Vagina (tissue), 2 donors: ENCODE data around the gene TMBIM6. TPM values are rescaled to one million over a fixed set of nuclear protein-coding genes. Genes with fewer than 3 reads are reported as not detected.

ENCODE experiments used
- DNase-seq, 2 donors: peaks; one replicate each; pipeline ENCODE4 v3.0.0-alpha.2; 2017; ENCODE audit errors: extremely low spot score in 2 of 2
- H3K27ac ChIP-seq: fragments of 200-600 bp; sonication (generic); one replicate; pipeline ENCODE4 v1.5.1; 2019
- H3K27me3 ChIP-seq: fragments of 200-600 bp; sonication (generic); one replicate; pipeline ENCODE4 v1.5.1; 2019
- H3K36me3 ChIP-seq, 2 donors: fragments of 200-600 bp; sonication (generic); one replicate each; pipeline ENCODE4 v1.5.1; 2017 to 2019
- H3K4me1 ChIP-seq: fragments of 200-600 bp; sonication (generic); one replicate; pipeline ENCODE4 v1.5.1; 2019
- H3K4me3 ChIP-seq, 2 donors: fragments of 200-600 bp; sonication (generic); 1 replicate in 1 of 2; 2 replicates in 1 of 2; pipeline ENCODE4 v1.5.1; 2016 to 2019
- H3K9me3 ChIP-seq: fragments of 200-600 bp; sonication (generic); one replicate; pipeline ENCODE4 v1.5.1; 2019
- CTCF ChIP-seq, 3 experiments: fragments of 450-650 bp in 2 of 3; fragments of 200-600 bp in 1 of 3; sonication (generic) in 1 of 3; IDR thresholded peaks; one replicate each; pipeline ENCODE4 v1.5.1; 2017 to 2019; ENCODE audit warnings: antibody characterized with exemption in 3 of 3, mild to moderate bottlenecking in 2 of 3, moderate library complexity in 2 of 3
- POLR2A ChIP-seq, 2 donors: fragments of 450-650 bp; IDR thresholded peaks; one replicate each; pipeline ENCODE4 v1.6.1; 2017; ENCODE audit warnings: antibody characterized with exemption in 2 of 2, mild to moderate bottlenecking in 2 of 2, moderate library complexity in 2 of 2
- POLR2AphosphoS5 ChIP-seq, 2 donors: sonication (generic); formaldehyde crosslinking; IDR thresholded peaks; one replicate each; pipeline ENCODE4 v1.9.0; 2017; ENCODE audit warnings: antibody characterized with exemption in 2 of 2, mild to moderate bottlenecking in 2 of 2, low read depth in 1 of 2; ENCODE audit not compliant: insufficient read depth in 1 of 2
- intact Hi-C: fragments of 100-400 bp; cut with DNase I; formaldehyde crosslinking; loops from one replicate; pipeline ENCODE4 v1.15.1; 2023
- total RNA-seq: library from RNA; depleted of rRNA; stranded (reverse); fragments of >200 nt; gene quantifications from one replicate; pipeline ENCODE4 v1.2.3, GENCODE V29; 2016

Gene TMBIM6
- total RNA-seq, 1 donor from 2014 or later: 240 TPM

GRCh38 chr12:49800421-49801140 is 59.2 kb downstream of the TMBIM6 start:
- Histone ChIP-seq H3K36me3 (peaks cover 4 to 64% of the 10 kb centered on the region in 2 donors), H3K9me3 (no peaks in the 10 kb centered on the region), H3K4me3 (no peak overlapping the region), H3K4me1 (no peaks in the 10 kb centered on the region), H3K27ac (no peak overlapping the region), H3K27me3 (no peaks in the 10 kb centered on the region)
- no peak for TF ChIP-seq POLR2A (IDR thresholded peaks at IDR 0.05)
- TF ChIP-seq CTCF (IDR thresholded peaks at IDR 0.05): no peak
- TF ChIP-seq POLR2AphosphoS5 (IDR thresholded peaks at IDR 0.05; ENCODE audit: insufficient read depth in 1 of 2, low read depth in 1 of 2): no peak
- no peak for DNase-seq
- intact Hi-C loops: no loop called here

- Histone ChIP-seq H3K27ac (no peak overlapping the region), H3K27me3 (no peaks in the 10 kb centered on the region), H3K36me3 (peaks cover 4 to 65% of the 10 kb centered on the region in 2 donors), H3K9me3 (no peaks in the 10 kb centered on the region), H3K4me1 (no peaks in the 10 kb centered on the region), H3K4me3 (no peak overlapping the region)
- TF ChIP-seq POLR2A (IDR thresholded peaks at IDR 0.05) (no peak), CTCF (IDR thresholded peaks at IDR 0.05) (no peak), POLR2AphosphoS5 (IDR thresholded peaks at IDR 0.05; ENCODE audit: insufficient read depth in 1 of 2, low read depth in 1 of 2) (no peak)
- no peak for DNase-seq
- intact Hi-C loops: no loop called here
These were observed 60.0 kb downstream of the TMBIM6 start for GRCh38 chr12:49801141-49802063.

GRCh38 chr12:49803693-49804450 is 62.5 kb downstream of the TMBIM6 start:
- H3K36me3 ChIP-seq: peaks cover 0 to 48% of the 10 kb centered on the region in 2 donors

GRCh38 chr12:49804821-49805220 is 63.5 kb downstream of the TMBIM6 start:
- intact Hi-C loops: no loop called here
- peaks cover 0 to 48% of the 10 kb centered on the region in 2 donors for H3K36me3 ChIP-seq
- no peaks in the 10 kb centered on the region for H3K9me3 ChIP-seq
- H3K4me3 ChIP-seq: no peak overlapping the region
- H3K27ac ChIP-seq: no peak overlapping the region
- H3K4me1 ChIP-seq: peaks cover 15% of the 10 kb centered on the region
- no peaks in the 10 kb centered on the region for H3K27me3 ChIP-seq
- TF ChIP-seq CTCF (IDR thresholded peaks at IDR 0.05) (no peak), POLR2A (IDR thresholded peaks at IDR 0.05) (no peak), POLR2AphosphoS5 (IDR thresholded peaks at IDR 0.05; ENCODE audit: insufficient read depth in 1 of 2, low read depth in 1 of 2) (no peak)
- no peak for DNase-seq

More at GRCh38 chr12:49803693-49804450, 62.5 kb downstream of the TMBIM6 start:
- Histone ChIP-seq H3K27me3 (no peaks in the 10 kb centered on the region), H3K9me3 (no peaks in the 10 kb centered on the region), H3K4me1 (peaks cover 5% of the 10 kb centered on the region), H3K4me3 (no peak overlapping the region), H3K27ac (no peak overlapping the region)
- TF ChIP-seq POLR2A (IDR thresholded peaks at IDR 0.05) (no peak), POLR2AphosphoS5 (IDR thresholded peaks at IDR 0.05; ENCODE audit: insufficient read depth in 1 of 2, low read depth in 1 of 2) (no peak), CTCF (IDR thresholded peaks at IDR 0.05) (no peak)
- DNase-seq: no peak
- intact Hi-C loops: no loop called here
